ENCODE data around the gene OVOL1. TPM values are rescaled to one million over a fixed set of nuclear protein-coding genes. Genes with fewer than 3 reads are reported as not detected.

The OVOL1 gene
- total and polyA plus RNA-seq, 5 donors from 2014 or later, result not detected

GRCh38 chr11:65778431-65778900 is 8.4 kb upstream of the OVOL1 start:
- Mint-ChIP-seq H3K9me3 (no peaks in the 10 kb centered on the region), H3K27me3 (no peaks in the 10 kb centered on the region), H3K27ac (no peak overlapping the region), H3K4me3 (peak overlapping the region in 2 of 4 donors; percentile 56 to 79), H3K4me1 (peaks cover 0 to 31% (median 7%) of the 10 kb centered on the region in 4 donors), H3K36me3 (peaks cover 4% of the 10 kb centered on the region)
- Histone ChIP-seq H3K4me3 (ENCODE audit: low read depth, low read length) (no peak overlapping the region), H3K9me3 (ENCODE audit: control insufficient read depth in 2 of 2, low read length in 2 of 2) (no peaks in the 10 kb centered on the region), H3K27me3 (ENCODE audit: control insufficient read depth, insufficient read depth, low read length) (no peaks in the 10 kb centered on the region), H3K27ac (ENCODE audit: insufficient read depth, low read length, poor library complexity, severe bottlenecking) (no peak overlapping the region), H3K4me1 (ENCODE audit: control insufficient read depth, insufficient read depth, low read length, poor library complexity, severe bottlenecking) (peaks cover 26% of the 10 kb centered on the region), H3K36me3 (ENCODE audit: control insufficient read depth, insufficient read depth, low read length) (peaks cover 11% of the 10 kb centered on the region)
- ATAC-seq (ENCODE audit: low read depth in 2 of 2), result no peak
- DNase-seq, result no peak

GRCh38 chr11:65778901-65779668 is 7.8 kb upstream of the OVOL1 start:
- DNase-seq, result no peak
- Mint-ChIP-seq H3K36me3 (peaks cover 4% of the 10 kb centered on the region), H3K27ac (peak overlapping the region in 1 of 3 donors; percentile 38), H3K4me1 (peaks cover 0 to 31% (median 8%) of the 10 kb centered on the region in 4 donors), H3K9me3 (no peaks in the 10 kb centered on the region), H3K27me3 (peaks cover 4% of the 10 kb centered on the region), H3K4me3 (peak overlapping the region; percentile 56 to 91 (median 86))
- no peak for ATAC-seq (ENCODE audit: low read depth in 2 of 2)
- Histone ChIP-seq H3K4me3 (ENCODE audit: low read depth, low read length) (no peak overlapping the region), H3K27me3 (ENCODE audit: control insufficient read depth, insufficient read depth, low read length) (no peaks in the 10 kb centered on the region), H3K36me3 (ENCODE audit: control insufficient read depth, insufficient read depth, low read length) (peaks cover 11% of the 10 kb centered on the region), H3K27ac (ENCODE audit: insufficient read depth, low read length, poor library complexity, severe bottlenecking) (no peak overlapping the region), H3K4me1 (ENCODE audit: control insufficient read depth, insufficient read depth, low read length, poor library complexity, severe bottlenecking) (peaks cover 26% of the 10 kb centered on the region), H3K9me3 (ENCODE audit: control insufficient read depth in 2 of 2, low read length in 2 of 2) (no peaks in the 10 kb centered on the region)

DNA sequence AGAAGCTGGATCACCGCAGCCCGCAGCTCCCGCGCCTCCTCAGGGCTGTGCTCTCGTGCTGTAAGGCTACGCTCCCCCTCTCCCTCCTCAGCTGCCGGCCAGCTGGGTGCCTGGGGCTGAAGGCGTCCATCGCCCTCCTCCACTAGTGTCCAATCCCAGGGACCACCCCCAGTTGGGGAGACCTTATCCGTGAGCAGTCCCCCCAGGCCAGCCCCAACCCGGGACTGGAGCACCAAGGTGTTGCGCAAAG is 7.3 kb upstream of the OVOL1 start:
- Histone ChIP-seq H3K27me3 (ENCODE audit: control insufficient read depth, insufficient read depth, low read length) (no peaks in the 10 kb centered on the region), H3K4me3 (ENCODE audit: low read depth, low read length) (no peak overlapping the region), H3K4me1 (ENCODE audit: control insufficient read depth, insufficient read depth, low read length, poor library complexity, severe bottlenecking) (peaks cover 26% of the 10 kb centered on the region), H3K36me3 (ENCODE audit: control insufficient read depth, insufficient read depth, low read length) (peaks cover 11% of the 10 kb centered on the region), H3K9me3 (ENCODE audit: control insufficient read depth in 2 of 2, low read length in 2 of 2) (no peaks in the 10 kb centered on the region), H3K27ac (ENCODE audit: insufficient read depth, low read length, poor library complexity, severe bottlenecking) (no peak overlapping the region)
- no peak overlapping the region for H3K27ac Mint-ChIP-seq
- H3K4me3 Mint-ChIP-seq, result peak overlapping the region in 3 of 4 donors; percentile 78 to 91 (median 86)
- peaks cover 0 to 35% (median 8%) of the 10 kb centered on the region in 4 donors for H3K4me1 Mint-ChIP-seq
- no peaks in the 10 kb centered on the region for H3K9me3 Mint-ChIP-seq
- peaks cover 4% of the 10 kb centered on the region for H3K36me3 Mint-ChIP-seq
- DNase-seq, result no peak
- ATAC-seq (ENCODE audit: low read depth in 2 of 2), result no peak
- H3K27me3 Mint-ChIP-seq, result peaks cover 6% of the 10 kb centered on the region

GRCh38 chr11:65779919-65780769 is 6.7 kb upstream of the OVOL1 start:
- Histone ChIP-seq H3K27ac (ENCODE audit: insufficient read depth, low read length, poor library complexity, severe bottlenecking) (peak overlapping the region; percentile 33), H3K9me3 (ENCODE audit: control insufficient read depth in 2 of 2, low read length in 2 of 2) (no peaks in the 10 kb centered on the region), H3K4me3 (ENCODE audit: low read depth, low read length) (peak overlapping the region; percentile 48), H3K27me3 (ENCODE audit: control insufficient read depth, insufficient read depth, low read length) (peaks cover 2% of the 10 kb centered on the region), H3K36me3 (ENCODE audit: control insufficient read depth, insufficient read depth, low read length) (peaks cover 11% of the 10 kb centered on the region), H3K4me1 (ENCODE audit: control insufficient read depth, insufficient read depth, low read length, poor library complexity, severe bottlenecking) (peaks cover 27% of the 10 kb centered on the region)
- peaks cover 4% of the 10 kb centered on the region for H3K36me3 Mint-ChIP-seq
- peak overlapping the region; percentile 78 to 91 (median 87) for H3K4me3 Mint-ChIP-seq
- H3K27ac Mint-ChIP-seq, result peak overlapping the region in 2 of 3 donors; percentile 48 to 75
- H3K9me3 Mint-ChIP-seq, result no peaks in the 10 kb centered on the region
- peaks cover 11% of the 10 kb centered on the region for H3K27me3 Mint-ChIP-seq
- ATAC-seq (ENCODE audit: low read depth in 2 of 2) (peak; percentile 65 to 71), DNase-seq (peak; percentile 50 to 85 (median 73))
- peaks cover 1 to 38% (median 9%) of the 10 kb centered on the region in 4 donors for H3K4me1 Mint-ChIP-seq

- H3K27ac Mint-ChIP-seq, result peak within 1 kb of the TSS in 2 of 3 donors; percentile 48 to 75
- H3K27me3 Mint-ChIP-seq, result peaks cover 17% of the 10 kb centered on the region
- peaks cover 11% of the 10 kb centered on the region for H3K36me3 ChIP-seq (ENCODE audit: control insufficient read depth, insufficient read depth, low read length)
- peaks cover 4% of the 10 kb centered on the region for H3K36me3 Mint-ChIP-seq
- H3K9me3 ChIP-seq (ENCODE audit: control insufficient read depth in 2 of 2, low read length in 2 of 2), result no peaks in the 10 kb centered on the region
- DNase-seq (peak; percentile 66 to 72 (median 71)), ATAC-seq (ENCODE audit: low read depth in 2 of 2) (peak; percentile 60 to 65)
- peaks cover 3% of the 10 kb centered on the region for H3K27me3 ChIP-seq (ENCODE audit: control insufficient read depth, insufficient read depth, low read length)
- peaks cover 33% of the 10 kb centered on the region for H3K4me1 ChIP-seq (ENCODE audit: control insufficient read depth, insufficient read depth, low read length, poor library complexity, severe bottlenecking)
- peak within 1 kb of the TSS; percentile 33 for H3K27ac ChIP-seq (ENCODE audit: insufficient read depth, low read length, poor library complexity, severe bottlenecking)
- H3K4me3 Mint-ChIP-seq, result peak within 1 kb of the TSS; percentile 86 to 94 (median 90)
- H3K4me3 ChIP-seq (ENCODE audit: low read depth, low read length), result peak within 1 kb of the TSS; percentile 48
- no peaks in the 10 kb centered on the region for H3K9me3 Mint-ChIP-seq
- peaks cover 7 to 42% (median 15%) of the 10 kb centered on the region in 4 donors for H3K4me1 Mint-ChIP-seq
These were observed 6.1 kb upstream of the OVOL1 start, which contains the start of gene AP5B1 for GRCh38 chr11:65780770-65781151. TSS of gene AP5B1 (minus strand) at chr11:65780976. CDS start at chr11:65780591, 385 bp downstream.

GRCh38 chr11:65781152-65781961 is 5.5 kb upstream of the OVOL1 start:
- H3K27me3 Mint-ChIP-seq, result peaks cover 18% of the 10 kb centered on the region

More at GRCh38 chr11:65781152-65781961, 5.5 kb upstream of the OVOL1 start:
- ATAC-seq (ENCODE audit: low read depth in 2 of 2) (peak; percentile 33), DNase-seq (no peak)
- H3K4me3 Mint-ChIP-seq, result peak overlapping the region; percentile 47 to 94 (median 64)
- H3K9me3 Mint-ChIP-seq, result no peaks in the 10 kb centered on the region
- Histone ChIP-seq H3K4me1 (ENCODE audit: control insufficient read depth, insufficient read depth, low read length, poor library complexity, severe bottlenecking) (peaks cover 39% of the 10 kb centered on the region), H3K27ac (ENCODE audit: insufficient read depth, low read length, poor library complexity, severe bottlenecking) (no peak overlapping the region), H3K27me3 (ENCODE audit: control insufficient read depth, insufficient read depth, low read length) (peaks cover 3% of the 10 kb centered on the region), H3K36me3 (ENCODE audit: control insufficient read depth, insufficient read depth, low read length) (peaks cover 11% of the 10 kb centered on the region), H3K4me3 (ENCODE audit: low read depth, low read length) (no peak overlapping the region), H3K9me3 (ENCODE audit: control insufficient read depth in 2 of 2, low read length in 2 of 2) (no peaks in the 10 kb centered on the region)
- H3K36me3 Mint-ChIP-seq, result peaks cover 4% of the 10 kb centered on the region
- H3K27ac Mint-ChIP-seq, result no peak overlapping the region
- H3K4me1 Mint-ChIP-seq, result peaks cover 7 to 43% (median 17%) of the 10 kb centered on the region in 4 donors
